Measurements from ENCODE around the gene RBMS3.

Gene RBMS3

DNA sequence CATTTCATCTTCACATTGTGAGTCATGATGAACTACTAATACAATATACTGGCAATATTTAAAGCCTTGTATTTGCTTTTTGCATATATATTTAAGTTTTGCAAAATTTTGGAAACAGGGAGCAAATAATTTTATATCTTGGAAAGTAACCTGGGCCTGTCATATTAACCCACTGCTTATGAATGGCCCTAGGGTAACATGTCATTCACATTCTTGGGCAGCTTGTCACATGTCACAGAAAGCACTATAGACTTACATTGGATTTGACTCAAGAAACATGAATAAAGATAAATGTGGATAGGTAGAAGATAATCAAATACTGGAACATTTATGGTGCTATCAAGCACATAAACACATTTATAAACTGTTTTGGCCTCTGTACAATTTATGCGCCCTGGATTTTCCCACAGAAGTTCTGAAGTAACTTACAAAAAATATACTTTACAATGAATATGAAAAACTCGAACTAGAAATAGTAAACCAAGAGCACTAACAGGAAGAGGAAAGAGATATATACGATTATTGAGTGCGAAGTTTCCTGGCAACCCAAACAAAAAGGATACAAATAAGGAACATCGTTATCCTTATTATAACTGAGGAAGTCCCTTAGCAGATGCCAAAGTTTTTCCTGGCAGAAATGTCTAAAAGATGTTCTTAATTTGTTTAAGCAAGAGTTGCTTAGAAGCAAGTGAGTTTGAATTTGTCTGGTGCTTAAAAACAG lies 257.2 kb downstream of the RBMS3 start:
- DNase-seq, result no peak

- DNase-seq, result no peak
Measured at GRCh38 chr3:29538610-29538958, 257.7 kb downstream of the RBMS3 start.

- DNase-seq, result no peak
Measured at GRCh38 chr3:29540544-29540943, 259.7 kb downstream of the RBMS3 start.

DNA sequence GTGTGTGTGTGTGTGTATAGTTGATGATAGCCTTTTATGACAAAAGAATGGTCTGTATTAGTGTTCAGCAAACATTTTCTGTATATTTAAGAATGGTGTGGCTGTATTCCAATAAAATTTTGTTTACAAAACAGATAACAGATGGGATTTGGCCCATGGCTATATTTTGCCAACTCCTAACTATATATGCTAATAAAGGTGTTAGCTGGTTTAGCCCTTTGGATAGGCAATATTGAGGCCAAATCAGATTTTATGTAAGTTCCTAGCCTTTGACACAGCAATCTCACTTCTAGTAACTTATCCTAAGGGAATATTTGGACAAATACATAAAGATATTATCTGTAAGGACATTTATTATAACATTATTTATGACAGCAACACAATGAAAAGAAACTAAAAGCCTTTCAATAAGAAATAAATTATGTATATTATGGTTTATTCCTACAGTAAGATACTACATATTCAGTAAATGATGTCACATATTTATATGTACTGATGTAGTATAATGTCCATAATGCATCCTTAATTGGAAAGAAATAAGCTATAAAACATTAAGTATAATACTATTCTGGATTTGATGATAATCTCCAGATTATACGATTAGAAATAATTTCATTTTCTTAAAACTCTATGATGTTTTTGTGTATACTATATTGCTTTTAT lies 264.0 kb downstream of the RBMS3 start:
- no peak for DNase-seq

- DNase-seq, result no peak
Measured at GRCh38 chr3:29545615-29546014, 264.7 kb downstream of the RBMS3 start.

GRCh38 chr3:29552051-29552450 lies 271.2 kb downstream of the RBMS3 start:
- no peak for DNase-seq

DNA sequence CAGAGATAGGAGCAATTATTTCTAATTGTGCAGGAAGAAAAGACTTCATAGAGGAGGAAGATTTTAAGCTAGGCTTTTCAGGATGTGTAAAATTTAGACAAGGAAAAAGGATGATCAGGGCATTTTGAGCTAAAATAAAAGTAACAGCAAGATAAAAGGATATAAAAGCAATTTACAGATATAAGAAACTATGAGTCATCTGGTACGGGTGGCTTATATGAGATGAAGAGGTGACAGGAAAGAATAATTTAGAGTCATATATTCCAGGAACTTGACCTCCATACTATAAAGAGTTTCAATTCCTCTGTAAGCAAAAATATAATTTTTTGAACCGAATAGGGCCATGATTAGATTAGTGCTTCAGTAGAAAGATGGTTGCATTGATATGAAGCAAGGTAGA lies 273.7 kb downstream of the RBMS3 start:
- no peak for DNase-seq

DNA sequence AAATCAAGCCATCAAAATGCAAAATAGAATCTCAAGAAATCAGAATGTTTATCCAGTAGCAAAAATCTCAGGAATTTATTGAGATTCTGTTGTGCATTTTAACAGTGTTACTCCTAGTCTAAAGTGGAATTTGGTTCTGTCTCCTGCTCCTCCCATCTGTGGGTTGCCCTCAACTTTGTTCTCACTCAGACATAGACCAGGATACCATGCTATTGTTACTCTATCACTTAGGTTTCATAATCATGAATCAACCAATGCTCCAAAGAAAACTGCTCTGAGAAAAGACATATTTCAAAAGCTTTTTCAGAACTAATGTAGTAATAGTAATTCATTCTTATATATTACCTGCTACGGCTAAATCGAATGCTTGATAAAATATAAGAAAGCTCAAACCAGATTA lies 274.7 kb downstream of the RBMS3 start:
- no peak for DNase-seq

DNA sequence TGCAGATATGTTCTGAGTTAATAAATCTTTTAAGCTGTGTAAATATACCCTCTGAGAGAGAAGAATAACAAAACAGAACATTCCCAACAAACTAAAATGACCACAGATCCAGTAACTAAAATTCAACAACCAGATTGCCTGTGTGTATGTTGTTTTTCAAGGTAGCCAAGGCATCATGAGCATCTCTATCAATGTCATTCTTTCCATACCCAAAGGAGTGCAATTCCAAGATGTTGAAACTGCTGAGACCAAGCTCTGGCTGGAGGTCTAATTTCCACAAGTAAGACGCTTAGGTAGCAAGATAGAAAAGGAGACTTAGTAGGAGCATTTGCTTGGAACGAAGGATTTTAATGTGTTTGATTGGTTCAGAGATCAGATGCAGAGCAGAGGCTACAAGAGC lies 276.3 kb downstream of the RBMS3 start:
- no peak for DNase-seq

- no peak for DNase-seq
Measured at GRCh38 chr3:29557825-29558224, 277.0 kb downstream of the RBMS3 start.

DNA sequence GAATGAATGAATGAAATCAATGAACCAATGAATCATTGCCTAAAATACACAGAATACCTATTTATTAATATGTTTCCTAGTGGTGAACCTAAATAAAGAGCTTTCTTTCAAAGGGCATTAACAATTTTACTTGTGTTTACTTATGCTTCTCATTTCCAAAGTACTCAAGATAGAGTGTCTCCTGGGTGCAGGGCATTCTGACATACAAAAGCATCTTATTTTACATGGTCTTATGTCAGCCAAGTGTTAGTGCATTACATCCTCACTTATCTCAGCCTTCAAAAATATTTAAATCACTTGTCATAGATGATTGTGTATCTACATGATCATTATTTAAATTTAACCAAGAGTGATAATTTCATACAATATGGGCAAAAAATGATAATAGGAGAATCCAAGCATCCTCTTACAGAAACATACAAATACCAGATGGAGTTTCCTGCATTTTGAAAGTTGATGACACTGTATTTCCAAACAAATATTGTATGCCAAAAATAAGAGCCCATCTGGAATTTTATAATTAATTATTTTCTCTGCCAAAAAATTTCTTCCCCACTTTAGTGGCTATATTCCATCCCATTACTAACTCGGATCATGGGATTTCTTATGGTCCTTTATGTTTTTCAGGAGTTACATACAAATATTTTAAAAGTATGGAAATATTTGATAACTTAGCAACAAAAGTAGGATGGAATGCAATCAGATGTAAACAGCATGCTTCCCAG lies 279.0 kb downstream of the RBMS3 start:
- DNase-seq, result no peak

DNA sequence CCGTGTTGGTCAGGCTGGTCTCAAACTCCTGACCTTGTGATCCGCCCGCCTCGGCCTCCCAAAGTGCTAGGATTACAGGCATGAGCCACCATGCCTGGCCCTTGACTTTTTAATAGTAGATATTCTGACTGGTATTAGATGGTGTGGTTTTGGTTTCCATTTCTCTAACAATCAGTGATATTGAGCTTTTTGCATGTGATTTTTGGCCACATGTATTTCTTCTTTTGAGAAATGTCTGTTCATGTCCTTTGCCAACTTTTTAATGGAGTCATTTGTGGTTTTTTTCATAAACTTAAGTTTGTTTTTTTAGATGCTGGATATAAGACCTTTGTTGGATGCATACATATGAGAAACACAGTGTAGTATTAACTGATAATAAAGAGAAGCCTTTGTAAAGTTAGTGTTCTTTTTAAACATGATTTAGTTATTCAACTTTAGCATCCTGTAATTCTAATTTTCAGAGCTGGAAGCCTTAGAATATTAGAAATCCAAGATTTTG lies 280.8 kb downstream of the RBMS3 start:
- DNase-seq, result no peak

GRCh38 chr3:29565236-29565635 lies 284.4 kb downstream of the RBMS3 start:
- DNase-seq, result no peak

DNA sequence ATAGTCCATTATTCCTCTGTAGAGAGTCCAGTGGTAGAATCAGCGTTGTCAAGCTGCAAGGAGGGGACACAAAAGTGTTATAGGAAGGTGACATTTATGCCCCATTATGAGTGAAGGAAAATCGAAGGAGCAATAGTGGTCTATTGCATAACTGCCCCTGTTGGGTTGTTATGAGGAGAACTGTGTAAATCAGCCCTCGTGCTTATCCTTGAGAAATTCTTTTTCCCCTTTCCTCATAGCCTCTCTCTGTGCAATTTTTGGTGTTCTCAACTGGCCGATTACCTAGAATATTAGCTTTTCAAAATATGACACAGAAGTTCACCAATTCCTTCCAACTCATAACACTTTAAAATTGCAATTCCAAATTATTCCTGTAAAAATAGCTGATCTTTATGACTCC lies 286.6 kb downstream of the RBMS3 start:
- no peak for DNase-seq

- DNase-seq, result no peak
Measured at GRCh38 chr3:29568355-29568754, 287.5 kb downstream of the RBMS3 start.

GRCh38 chr3:29576181-29576580 lies 295.3 kb downstream of the RBMS3 start:
- no peak for DNase-seq

DNA sequence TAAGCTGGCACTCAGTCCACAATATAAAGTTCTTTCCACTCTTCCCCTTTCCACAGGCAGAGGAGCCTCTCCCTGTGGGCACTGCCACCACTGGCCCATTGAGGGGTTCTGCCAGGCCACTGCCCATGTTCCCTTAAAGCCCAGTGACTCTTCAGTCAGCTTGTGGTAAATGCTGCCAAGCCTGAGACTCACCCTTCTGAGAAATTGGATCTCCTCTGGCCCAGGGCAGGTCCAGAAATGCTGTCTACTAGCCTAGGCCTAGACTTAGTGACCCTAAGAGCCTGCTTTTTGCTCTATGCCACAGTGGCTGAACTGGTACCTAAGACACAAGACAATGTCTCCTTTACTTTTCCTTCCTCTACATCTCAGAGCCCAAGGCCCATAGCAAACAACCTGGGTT lies 295.8 kb downstream of the RBMS3 start:
- DNase-seq, result no peak

DNA sequence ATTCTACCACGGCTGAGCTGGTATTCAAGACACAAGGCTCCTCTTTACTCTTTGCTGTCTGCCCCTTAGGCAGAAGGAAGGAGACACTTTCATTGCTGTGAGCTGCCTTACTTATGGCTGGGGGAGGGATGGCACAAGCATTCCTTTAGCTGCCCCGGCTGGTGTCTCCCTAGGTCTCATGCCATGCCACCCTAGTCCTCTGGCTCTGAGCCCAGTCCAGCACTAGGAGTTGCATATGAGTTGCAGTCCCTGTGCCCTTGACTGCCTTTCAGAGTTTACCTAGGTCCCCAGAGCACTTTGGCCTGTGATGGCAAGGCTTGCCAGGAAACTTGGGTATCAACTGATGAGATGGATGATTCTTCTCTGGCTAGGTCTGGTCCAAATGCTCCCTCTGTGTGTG lies 296.4 kb downstream of the RBMS3 start:
- no peak for DNase-seq

DNA sequence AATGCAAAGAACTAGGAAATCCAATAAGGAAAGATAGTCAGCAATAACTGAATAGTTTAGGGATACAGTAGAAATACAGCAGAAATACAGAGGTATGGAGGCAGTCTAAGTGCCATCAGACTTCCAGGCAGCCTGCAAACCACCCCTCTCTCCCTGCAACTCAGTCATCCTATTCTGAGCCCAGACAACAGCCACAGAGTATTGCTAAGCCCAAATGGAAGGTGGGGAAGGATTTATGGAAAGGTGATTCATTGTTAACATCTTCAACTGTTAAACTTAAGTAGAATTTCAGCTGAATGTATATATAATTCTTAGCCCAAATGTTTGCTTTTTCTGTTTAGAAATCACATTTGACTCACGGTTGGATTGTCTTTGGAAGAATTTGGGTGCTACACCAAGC lies 300.4 kb downstream of the RBMS3 start:
- DNase-seq, result no peak

DNA sequence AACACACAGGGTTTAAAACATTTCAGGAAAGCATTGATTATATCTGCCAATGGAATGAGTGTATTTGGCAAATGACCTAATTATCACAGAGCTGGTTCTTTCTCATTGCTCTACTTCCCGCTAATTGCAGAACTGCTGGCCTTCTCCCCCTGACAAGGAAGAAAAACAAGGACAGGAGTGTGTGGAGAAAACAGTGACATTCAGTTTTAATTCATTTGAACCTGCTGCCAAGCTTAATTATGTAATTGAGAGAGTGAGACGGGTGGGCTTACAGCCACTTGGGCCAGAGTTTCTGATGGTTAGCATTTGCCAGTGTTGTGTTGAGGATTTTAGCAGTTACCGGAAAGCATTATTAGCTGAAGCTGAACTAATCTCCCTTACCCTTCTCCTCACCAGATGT lies 301.4 kb downstream of the RBMS3 start:
- no peak for DNase-seq

- no peak for DNase-seq
Measured at GRCh38 chr3:29583861-29584260, 303.0 kb downstream of the RBMS3 start.

GRCh38 chr3:29585368-29585767 lies 304.5 kb downstream of the RBMS3 start:
- no peak for DNase-seq

GRCh38 chr3:29587340-29587739 lies 306.5 kb downstream of the RBMS3 start:
- no peak for DNase-seq

GRCh38 chr3:29590012-29590411 lies 309.1 kb downstream of the RBMS3 start:
- no peak for DNase-seq
